ENCODE data around the gene CDK19. TPM values are rescaled to one million over a fixed set of nuclear protein-coding genes. Genes with fewer than 3 reads are reported as not detected.

Gene CDK19
- 10.8 TPM for polyA plus RNA-seq (2013, experiment 1 of 2)
- 10.9 TPM for polyA plus RNA-seq (2013, experiment 2 of 2)

DNA sequence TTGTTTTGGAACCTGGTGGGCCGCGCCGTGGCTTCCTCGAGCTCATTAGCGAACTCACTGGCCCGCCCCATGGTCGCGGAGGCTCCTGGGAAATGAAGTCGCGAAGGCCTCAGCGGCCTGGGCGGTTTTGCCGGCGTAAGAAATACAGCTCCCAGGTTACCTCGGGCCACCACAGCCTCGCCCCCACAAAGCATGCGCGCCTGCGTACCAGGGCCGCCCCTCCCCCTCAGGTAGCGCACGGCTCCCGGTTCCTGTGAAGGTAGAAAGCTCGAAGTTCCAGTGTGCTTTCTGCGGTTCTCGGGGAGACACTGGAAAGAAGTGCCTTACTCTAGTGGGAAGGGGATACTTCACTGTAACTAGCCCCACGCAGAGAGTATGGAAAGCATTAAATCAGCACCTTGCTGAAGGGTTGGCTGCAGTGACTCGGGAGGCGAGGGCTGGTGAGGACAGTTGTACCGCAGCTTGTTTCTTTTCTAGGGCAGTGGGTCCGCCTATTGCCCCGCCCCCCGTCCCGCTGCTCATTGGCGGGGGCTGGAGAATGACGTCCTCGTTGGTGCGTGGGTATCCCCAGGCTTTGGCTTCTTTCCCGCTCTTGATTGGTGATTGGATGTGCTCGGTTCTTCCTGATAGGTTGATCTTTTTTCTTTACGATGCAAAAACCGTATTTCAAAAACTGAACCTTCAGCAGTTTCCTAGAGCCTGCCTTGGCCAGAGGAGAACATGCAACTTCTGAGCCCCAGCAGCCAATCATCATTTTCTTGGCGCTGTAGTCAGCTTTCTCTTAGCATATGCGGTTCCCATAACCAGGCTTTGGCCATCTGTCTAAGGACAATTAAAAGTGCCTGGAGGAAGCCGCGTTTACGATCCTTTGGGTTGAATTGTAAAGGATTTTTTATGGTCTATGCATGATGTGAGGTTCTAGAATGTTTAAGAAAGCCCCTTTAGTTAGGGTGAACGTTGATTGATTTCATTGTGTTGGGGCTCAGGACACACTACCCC, at the start of gene CDK19:
Gene CDK19, minus strand, starts transcription at position 59 of the 999 bp plus-strand sequence. CDS start 333 bp downstream, outside the sequence.
- peak within 1 kb of the TSS; percentile 95 to 98 for H3K4me3 ChIP-seq (ENCODE audit: insufficient read depth in 1 of 2, low read depth in 1 of 2, low read length in 2 of 2)
- peak; percentile 100 for DNase-seq
- peak within 1 kb of the TSS in 1 of 2 experiments; percentile 93 for H2BK12ac ChIP-seq (ENCODE audit: low read length in 2 of 2)
- H2BK15ac ChIP-seq (ENCODE audit: low read depth, poor library complexity, severe bottlenecking), result peak within 1 kb of the TSS; percentile 74
- H2BK5ac ChIP-seq (ENCODE audit: low read depth, low read length, poor library complexity, severe bottlenecking), result peak within 1 kb of the TSS; percentile 47
- peak within 1 kb of the TSS; percentile 58 for H2BK120ac ChIP-seq (ENCODE audit: low read depth, low read length)
- peak within 1 kb of the TSS; percentile 97 for H2AFZ ChIP-seq (ENCODE audit: low read depth, low read length)
- H4K91ac ChIP-seq (ENCODE audit: low read length), result peak within 1 kb of the TSS; percentile 85
- peaks cover 7% of the 10 kb centered on the region for H3K4me1 ChIP-seq (ENCODE audit: control insufficient read depth, insufficient read depth, low read depth, low read length)
- H3K79me1 ChIP-seq (replicated peaks; ENCODE audit: low read length, poor library complexity, severe bottlenecking), result peaks cover 5% of the 10 kb centered on the region
- no peaks in the 10 kb centered on the region for H3K36me3 ChIP-seq (ENCODE audit: control insufficient read depth in 1 of 2, insufficient read depth in 2 of 2, low read depth in 1 of 2, low read length in 2 of 2)
- H2AK5ac ChIP-seq (ENCODE audit: low read length, severe bottlenecking), result no peak within 1 kb of the TSS
- peak within 1 kb of the TSS; percentile 93 to 96 for H3K18ac ChIP-seq (ENCODE audit: low read depth in 1 of 2, low read length in 2 of 2)
- H3K23ac ChIP-seq (ENCODE audit: low read length in 2 of 2), result peak within 1 kb of the TSS in 1 of 2 experiments; percentile 90
- H4K8ac ChIP-seq (ENCODE audit: low read length), result peak within 1 kb of the TSS; percentile 98
- H3K9me3 ChIP-seq (ENCODE audit: control insufficient read depth, low read length), result no peaks in the 10 kb centered on the region
- peak within 1 kb of the TSS; percentile 98 for H3K4me2 ChIP-seq (ENCODE audit: low read length, poor library complexity, severe bottlenecking)
- no peaks in the 10 kb centered on the region for H3K27me3 ChIP-seq (ENCODE audit: control insufficient read depth in 1 of 2, insufficient read depth in 1 of 2, low read length in 2 of 2)
- under 1% methylated on average over 45 of the region's 48 CpGs for WGBS
- peak within 1 kb of the TSS; percentile 25 to 96 for H3K14ac ChIP-seq (ENCODE audit: low read length in 2 of 2)
- H3K4ac ChIP-seq (ENCODE audit: low read depth in 1 of 2, low read length in 2 of 2), result peak within 1 kb of the TSS; percentile 73 to 96
- H3K9ac ChIP-seq (ENCODE audit: low read length), result peak within 1 kb of the TSS; percentile 97
- H3K27ac ChIP-seq (ENCODE audit: low read length, poor library complexity, severe bottlenecking), result peak within 1 kb of the TSS; percentile 94

DNA sequence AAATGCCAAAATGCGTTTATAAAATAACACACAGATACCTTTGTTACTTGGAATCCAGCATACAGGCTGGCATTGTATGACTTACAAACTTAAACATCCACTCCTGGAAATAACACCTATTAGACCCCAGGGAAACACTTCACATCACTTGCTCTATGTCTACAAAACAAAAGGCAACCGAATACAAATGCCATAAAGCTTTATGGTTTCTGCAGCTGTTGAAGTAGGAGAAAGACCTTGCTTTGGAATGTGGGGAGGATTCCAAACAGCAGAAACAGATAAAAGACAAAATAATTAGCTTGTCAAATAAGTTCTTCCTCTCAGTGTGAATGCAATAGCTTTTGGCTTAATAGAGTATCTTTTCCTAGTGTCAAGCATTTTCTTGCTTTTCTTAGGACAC, 49.6 kb upstream of the CDK19 start:
- no peak overlapping the region for H4K91ac ChIP-seq (ENCODE audit: low read length)
- 29% methylated on average over 1 of the region's 2 CpGs for WGBS
- H2BK15ac ChIP-seq (ENCODE audit: low read depth, poor library complexity, severe bottlenecking), result no peak overlapping the region
- H3K23ac ChIP-seq (ENCODE audit: low read length in 2 of 2), result no peak overlapping the region
- H3K4me1 ChIP-seq (ENCODE audit: control insufficient read depth, insufficient read depth, low read depth, low read length), result no peaks in the 10 kb centered on the region
- no peak overlapping the region for H4K8ac ChIP-seq (ENCODE audit: low read length)
- no peak overlapping the region for H3K4me2 ChIP-seq (ENCODE audit: low read length, poor library complexity, severe bottlenecking)
- no peak overlapping the region for H3K4ac ChIP-seq (ENCODE audit: low read depth in 1 of 2, low read length in 2 of 2)
- H3K9ac ChIP-seq (ENCODE audit: low read length), result no peak overlapping the region
- no peak for DNase-seq
- no peak overlapping the region for H3K4me3 ChIP-seq (ENCODE audit: insufficient read depth in 1 of 2, low read depth in 1 of 2, low read length in 2 of 2)
- H3K14ac ChIP-seq (ENCODE audit: low read length in 2 of 2), result no peak overlapping the region
- no peak overlapping the region for H3K18ac ChIP-seq (ENCODE audit: low read depth in 1 of 2, low read length in 2 of 2)
- H3K27me3 ChIP-seq (ENCODE audit: control insufficient read depth in 1 of 2, insufficient read depth in 1 of 2, low read length in 2 of 2), result no peaks in the 10 kb centered on the region
- no peak overlapping the region for H3K27ac ChIP-seq (ENCODE audit: low read length, poor library complexity, severe bottlenecking)
- no peak overlapping the region for H2AK5ac ChIP-seq (ENCODE audit: low read length, severe bottlenecking)
- no peaks in the 10 kb centered on the region for H3K9me3 ChIP-seq (ENCODE audit: control insufficient read depth, low read length)
- no peak overlapping the region for H2BK5ac ChIP-seq (ENCODE audit: low read depth, low read length, poor library complexity, severe bottlenecking)
- H2BK12ac ChIP-seq (ENCODE audit: low read length in 2 of 2), result no peak overlapping the region
- no peak overlapping the region for H2AFZ ChIP-seq (ENCODE audit: low read depth, low read length)
- no peaks in the 10 kb centered on the region for H3K36me3 ChIP-seq (ENCODE audit: control insufficient read depth in 1 of 2, insufficient read depth in 2 of 2, low read depth in 1 of 2, low read length in 2 of 2)
- no peak overlapping the region for H2BK120ac ChIP-seq (ENCODE audit: low read depth, low read length)
- H3K79me1 ChIP-seq (replicated peaks; ENCODE audit: low read length, poor library complexity, severe bottlenecking), result no peaks in the 10 kb centered on the region

- Histone ChIP-seq H2AFZ (ENCODE audit: low read depth, low read length) (no peak overlapping the region), H3K14ac (ENCODE audit: low read length in 2 of 2) (no peak overlapping the region), H3K27ac (ENCODE audit: low read length, poor library complexity, severe bottlenecking) (no peak overlapping the region), H2BK120ac (ENCODE audit: low read depth, low read length) (no peak overlapping the region), H4K8ac (ENCODE audit: low read length) (no peak overlapping the region), H2BK5ac (ENCODE audit: low read depth, low read length, poor library complexity, severe bottlenecking) (no peak overlapping the region), H3K9me3 (ENCODE audit: control insufficient read depth, low read length) (no peaks in the 10 kb centered on the region), H3K79me1 (replicated peaks; ENCODE audit: low read length, poor library complexity, severe bottlenecking) (no peaks in the 10 kb centered on the region), H3K18ac (ENCODE audit: low read depth in 1 of 2, low read length in 2 of 2) (no peak overlapping the region), H4K91ac (ENCODE audit: low read length) (no peak overlapping the region), H2BK12ac (ENCODE audit: low read length in 2 of 2) (no peak overlapping the region), H3K4me2 (ENCODE audit: low read length, poor library complexity, severe bottlenecking) (no peak overlapping the region), H3K23ac (ENCODE audit: low read length in 2 of 2) (no peak overlapping the region), H3K9ac (ENCODE audit: low read length) (no peak overlapping the region), H2AK5ac (ENCODE audit: low read length, severe bottlenecking) (no peak overlapping the region), H2BK15ac (ENCODE audit: low read depth, poor library complexity, severe bottlenecking) (no peak overlapping the region), H3K4me1 (ENCODE audit: control insufficient read depth, insufficient read depth, low read depth, low read length) (no peaks in the 10 kb centered on the region), H3K36me3 (ENCODE audit: control insufficient read depth in 1 of 2, insufficient read depth in 2 of 2, low read depth in 1 of 2, low read length in 2 of 2) (peaks cover 0 to 9% of the 10 kb centered on the region in 2 experiments), H3K27me3 (ENCODE audit: control insufficient read depth in 1 of 2, insufficient read depth in 1 of 2, low read length in 2 of 2) (no peaks in the 10 kb centered on the region), H3K4me3 (ENCODE audit: insufficient read depth in 1 of 2, low read depth in 1 of 2, low read length in 2 of 2) (no peak overlapping the region), H3K4ac (ENCODE audit: low read depth in 1 of 2, low read length in 2 of 2) (no peak overlapping the region)
- 91% methylated on average over 9 of the region's 12 CpGs for WGBS
- no peak for DNase-seq
These were observed 44.1 kb upstream of the CDK19 start for GRCh38 chr6:110859335-110859792.

DNA sequence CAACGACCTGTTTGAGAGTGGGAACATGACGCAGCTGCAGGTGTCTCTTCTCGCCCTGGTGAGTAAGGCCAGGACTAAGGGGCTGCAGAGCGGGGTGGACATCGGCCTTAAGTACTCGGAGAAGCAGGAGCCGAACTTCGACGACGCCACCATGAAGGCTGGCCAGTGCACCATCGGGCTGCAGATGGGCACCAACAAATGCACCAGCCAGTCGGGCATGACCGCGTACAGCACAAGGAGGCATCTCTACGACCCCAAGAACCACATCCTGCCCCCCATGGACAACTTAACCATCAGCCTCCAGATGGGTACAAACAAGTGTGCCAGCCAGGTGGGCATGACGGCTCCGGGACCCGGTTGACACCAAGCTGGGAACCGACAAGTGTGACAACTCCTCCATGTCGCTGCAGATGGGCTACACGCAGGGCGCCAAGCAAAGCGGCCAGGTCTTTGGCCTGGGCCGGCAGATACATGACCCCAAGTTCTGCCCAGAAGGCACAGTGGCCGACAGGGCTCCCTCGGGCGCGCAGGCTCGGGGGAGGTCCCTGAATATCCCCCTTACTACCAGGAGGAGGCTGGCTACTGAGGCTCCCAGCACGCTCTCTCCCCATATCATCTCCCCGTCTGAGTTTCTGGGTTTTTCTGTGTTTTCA, 43.4 kb upstream of the CDK19 start:
- Histone ChIP-seq H3K4me1 (ENCODE audit: control insufficient read depth, insufficient read depth, low read depth, low read length) (no peaks in the 10 kb centered on the region), H3K9me3 (ENCODE audit: control insufficient read depth, low read length) (no peaks in the 10 kb centered on the region), H2BK5ac (ENCODE audit: low read depth, low read length, poor library complexity, severe bottlenecking) (no peak overlapping the region), H3K18ac (ENCODE audit: low read depth in 1 of 2, low read length in 2 of 2) (no peak overlapping the region), H3K4me3 (ENCODE audit: insufficient read depth in 1 of 2, low read depth in 1 of 2, low read length in 2 of 2) (no peak overlapping the region), H3K27me3 (ENCODE audit: control insufficient read depth in 1 of 2, insufficient read depth in 1 of 2, low read length in 2 of 2) (no peaks in the 10 kb centered on the region), H3K79me1 (replicated peaks; ENCODE audit: low read length, poor library complexity, severe bottlenecking) (no peaks in the 10 kb centered on the region), H2BK120ac (ENCODE audit: low read depth, low read length) (no peak overlapping the region), H4K8ac (ENCODE audit: low read length) (no peak overlapping the region), H3K14ac (ENCODE audit: low read length in 2 of 2) (no peak overlapping the region), H2AK5ac (ENCODE audit: low read length, severe bottlenecking) (no peak overlapping the region), H2BK12ac (ENCODE audit: low read length in 2 of 2) (no peak overlapping the region), H3K4me2 (ENCODE audit: low read length, poor library complexity, severe bottlenecking) (no peak overlapping the region), H3K27ac (ENCODE audit: low read length, poor library complexity, severe bottlenecking) (no peak overlapping the region), H2BK15ac (ENCODE audit: low read depth, poor library complexity, severe bottlenecking) (no peak overlapping the region), H3K4ac (ENCODE audit: low read depth in 1 of 2, low read length in 2 of 2) (no peak overlapping the region), H3K36me3 (ENCODE audit: control insufficient read depth in 1 of 2, insufficient read depth in 2 of 2, low read depth in 1 of 2, low read length in 2 of 2) (peaks cover 0 to 9% of the 10 kb centered on the region in 2 experiments), H4K91ac (ENCODE audit: low read length) (no peak overlapping the region), H3K9ac (ENCODE audit: low read length) (no peak overlapping the region), H3K23ac (ENCODE audit: low read length in 2 of 2) (no peak overlapping the region), H2AFZ (ENCODE audit: low read depth, low read length) (no peak overlapping the region)
- WGBS, result 96% methylated on average over 30 of the region's 31 CpGs
- no peak for DNase-seq
